Loucy (cell line): ENCODE data around the gene GBF1.

Experiments
- H2AFZ ChIP-seq: fragments of 200-600 bp; sonication (generic); 2 replicates; pipeline ENCODE4 v1.6.0; 2016; ENCODE audit warnings: antibody characterized with exemption, mild to moderate bottlenecking, low read length, moderate library complexity
- H3F3A ChIP-seq: fragments of 200-600 bp; 2 replicates; pipeline ENCODE4 v1.6.0; 2016; ENCODE audit warnings: antibody characterized with exemption, low read depth, mild to moderate bottlenecking
- H3K27me3 ChIP-seq: fragments of 200-600 bp; sonication (generic); 2 replicates; pipeline ENCODE4 v1.6.1; 2014; ENCODE audit warnings: low read length, mild to moderate bottlenecking; ENCODE audit not compliant: insufficient read depth, poor library complexity, severe bottlenecking
- H3K36me3 ChIP-seq: fragments of 200-600 bp; sonication (generic); 2 replicates; pipeline ENCODE4 v1.6.1; 2016; ENCODE audit warnings: low read length; ENCODE audit not compliant: insufficient read depth
- H3K4me1 ChIP-seq: fragments of 200-600 bp; sonication (generic); 2 replicates; pipeline ENCODE4 v1.5.1; 2014; ENCODE audit warnings: low read length, mild to moderate bottlenecking; ENCODE audit not compliant: insufficient read depth, poor library complexity, severe bottlenecking
- H3K4me2 ChIP-seq: fragments of 200-600 bp; sonication (generic); 2 replicates; pipeline ENCODE4 v1.6.0; 2014; ENCODE audit warnings: antibody characterized with exemption, low read length, low read depth, mild to moderate bottlenecking; ENCODE audit not compliant: poor library complexity, severe bottlenecking
- H3K4me3 ChIP-seq: fragments of 200-600 bp; sonication (generic); 2 replicates; pipeline ENCODE4 v1.5.1; 2014; ENCODE audit warnings: low read length, mild to moderate bottlenecking, mixed read lengths; ENCODE audit not compliant: poor library complexity, severe bottlenecking
- H3K79me2 ChIP-seq: fragments of 200-600 bp; sonication (generic); 2 replicates; pipeline ENCODE4 v1.6.1; 2014; ENCODE audit warnings: low read length; ENCODE audit not compliant: insufficient read depth
- H3K9ac ChIP-seq: fragments of 200-600 bp; sonication (generic); 2 replicates; pipeline ENCODE4 v1.6.0; 2014; ENCODE audit warnings: mild to moderate bottlenecking, low read depth, low read length, moderate library complexity; ENCODE audit not compliant: poor library complexity, severe bottlenecking
- H3K9me2 ChIP-seq: fragments of 200-600 bp; sonication (generic); replicated peaks from 2 replicates; pipeline ENCODE4 v1.6.1; 2016; ENCODE audit warnings: low read depth, low read length, mixed read lengths
- H3K9me3 ChIP-seq: fragments of 200-600 bp; sonication (generic); 2 replicates; pipeline ENCODE4 v1.6.1; 2014; ENCODE audit warnings: mild to moderate bottlenecking, antibody characterized with exemption, low read length, low read depth; ENCODE audit not compliant: insufficient read depth
- H4K20me1 ChIP-seq: fragments of 200-600 bp; sonication (generic); 2 replicates; pipeline ENCODE4 v1.6.0; 2014; ENCODE audit warnings: antibody characterized with exemption, low read length, mild to moderate bottlenecking; ENCODE audit not compliant: insufficient read depth, poor library complexity, severe bottlenecking
- CTCF ChIP-seq: fragments of 200-600 bp; sonication (generic); conservative IDR thresholded peaks from 2 replicates; pipeline ENCODE4 v1.5.1; 2014; ENCODE audit warnings: mild to moderate bottlenecking, antibody characterized with exemption, low read length
- EZH2phosphoT487 ChIP-seq: fragments of 200-600 bp; IDR thresholded peaks from 2 replicates; pipeline ENCODE4 v1.6.1; 2018; ENCODE audit warnings: antibody characterized with exemption, mild to moderate bottlenecking, moderate library complexity, borderline replicate concordance

Gene GBF1

GRCh38 chr10:102261196-102261595 lies 15.9 kb downstream of the GBF1 start:
- no peak overlapping the region for H3K4me3 ChIP-seq
- TF ChIP-seq CTCF = no peak
- no peak for TF ChIP-seq EZH2phosphoT487
- no peaks in the 10 kb centered on the region for H3K27me3 ChIP-seq
- peaks cover 57% of the 10 kb centered on the region for H3K79me2 ChIP-seq
- no peak overlapping the region for H2AFZ ChIP-seq
- H3K4me2 ChIP-seq = no peak overlapping the region
- no peaks in the 10 kb centered on the region for H3F3A ChIP-seq
- no peak overlapping the region for H3K9ac ChIP-seq
- no peaks in the 10 kb centered on the region for H3K9me2 ChIP-seq
- H4K20me1 ChIP-seq = peaks cover 7% of the 10 kb centered on the region
- no peaks in the 10 kb centered on the region for H3K9me3 ChIP-seq
- no peaks in the 10 kb centered on the region for H3K4me1 ChIP-seq
- peaks cover 64% of the 10 kb centered on the region; the same call in 1 of the 2 replicates for H3K36me3 ChIP-seq

- no peaks in the 10 kb centered on the region for H3K9me2 ChIP-seq
- no peaks in the 10 kb centered on the region for H3K27me3 ChIP-seq
- H4K20me1 ChIP-seq = peaks cover 8% of the 10 kb centered on the region
- H3K4me2 ChIP-seq = no peak overlapping the region
- peaks cover 57% of the 10 kb centered on the region for H3K79me2 ChIP-seq
- no peak overlapping the region for H2AFZ ChIP-seq
- H3K36me3 ChIP-seq = peaks cover 68% of the 10 kb centered on the region; the same call in 1 of the 2 replicates
- no peak overlapping the region for H3K9ac ChIP-seq
- H3K4me1 ChIP-seq = no peaks in the 10 kb centered on the region
- H3F3A ChIP-seq = no peaks in the 10 kb centered on the region
- H3K9me3 ChIP-seq = no peaks in the 10 kb centered on the region
- H3K4me3 ChIP-seq = no peak overlapping the region
- TF ChIP-seq EZH2phosphoT487 = no peak
- TF ChIP-seq CTCF = no peak
These were observed 16.5 kb downstream of the GBF1 start for GRCh38 chr10:102261842-102262241.

DNA sequence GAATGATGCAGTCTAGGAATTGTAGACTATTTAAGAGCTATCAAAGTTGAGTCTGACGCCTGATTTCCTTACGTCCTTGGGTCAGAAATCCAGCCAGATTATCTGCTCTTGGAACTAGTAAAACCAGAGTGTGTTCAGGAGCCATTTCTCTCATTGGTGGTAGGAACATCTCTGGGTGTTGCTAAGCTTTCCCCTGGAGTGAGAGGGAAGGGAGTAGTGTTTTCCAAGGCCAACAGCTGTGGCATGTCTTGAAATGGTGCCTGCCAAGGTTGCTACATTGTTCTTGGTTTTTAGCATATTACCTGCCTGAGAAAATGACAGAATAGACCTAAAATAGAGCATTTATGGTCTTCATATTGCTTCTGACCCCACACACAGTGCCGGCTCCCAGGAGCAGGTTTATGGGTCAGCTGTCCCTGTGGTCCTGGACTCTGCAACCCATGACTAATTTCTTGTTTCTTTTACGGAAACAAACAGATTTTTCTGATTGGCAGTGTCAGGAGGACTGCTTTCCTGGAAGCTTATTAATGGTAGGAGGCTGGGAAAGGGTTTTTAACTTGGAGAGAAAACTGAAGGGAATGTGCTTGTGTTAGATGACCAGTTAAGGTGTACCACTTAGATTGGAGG lies 17.5 kb downstream of the GBF1 start:
- peaks cover 70% of the 10 kb centered on the region; the same call in 1 of the 2 replicates for H3K36me3 ChIP-seq
- peaks cover 12% of the 10 kb centered on the region for H4K20me1 ChIP-seq
- no peak overlapping the region for H3K4me3 ChIP-seq
- H3K27me3 ChIP-seq = no peaks in the 10 kb centered on the region
- H3K9me2 ChIP-seq = no peaks in the 10 kb centered on the region
- H2AFZ ChIP-seq = no peak overlapping the region
- H3K9me3 ChIP-seq = no peaks in the 10 kb centered on the region
- peaks cover 50% of the 10 kb centered on the region for H3K79me2 ChIP-seq
- no peak overlapping the region for H3K9ac ChIP-seq
- TF ChIP-seq EZH2phosphoT487 = no peak
- TF ChIP-seq CTCF = no peak
- peaks cover 2% of the 10 kb centered on the region for H3K4me1 ChIP-seq
- no peak overlapping the region for H3K4me2 ChIP-seq
- H3F3A ChIP-seq = no peaks in the 10 kb centered on the region
